SK-N-SH (cell line): ENCODE data around the gene KIT. TPM values are rescaled to one million over a fixed set of nuclear protein-coding genes. Genes with fewer than 3 reads are reported as not detected.

ENCODE experiments used
- CTCF ChIA-PET: fragments of 300-600, 350-600 bp; formaldehyde crosslinking; extraction: SDS; loops from one replicate; lab custom pipeline; 2021; lab: Yijun Ruan, JAX
- POLR2A ChIA-PET: fragments of 350-600 bp; sonication (Branson Sonifier 250); formaldehyde crosslinking; extraction: SDS; loops from one replicate; lab custom pipeline; 2020; ENCODE audit warnings: antibody characterized with exemption, inconsistent platforms; lab: Yijun Ruan, JAX
- DNase-seq: peaks from one replicate; pipeline ENCODE4 v3.0.0; 2012
- H2AFZ ChIP-seq: fragments of 200-600 bp; sonication (generic); 2 replicates; pipeline ENCODE4 v1.8.1; 2016; ENCODE audit warnings: antibody characterized with exemption, mild to moderate bottlenecking, low read depth
- H3F3A ChIP-seq: fragments of 200-600 bp; sonication (generic); replicated peaks from 2 replicates; pipeline ENCODE3; 2016; ENCODE audit warnings: antibody characterized with exemption, mild to moderate bottlenecking; ENCODE audit not compliant: insufficient read depth
- H3K27ac ChIP-seq, 2 experiments: fragments of 200-500 bp in 1 of 2; fragments of 200-600 bp in 1 of 2; sonication (Bioruptor generic) in 1 of 2; sonication (generic), shearing (Covaris generic) in 1 of 2; 2 replicates each; pipeline versions ENCODE4 v1.5.1 to v1.6.1; 2014 to 2016; ENCODE audit warnings: low read depth in 2 of 2, inconsistent platforms in 1 of 2, low read length in 1 of 2, mild to moderate bottlenecking in 1 of 2, mixed read lengths in 1 of 2
- H3K27me3 ChIP-seq: fragments of 200-600 bp; sonication (generic), shearing (Covaris generic); 2 replicates; pipeline ENCODE4 v1.6.1; 2016; ENCODE audit warnings: mixed run types; ENCODE audit not compliant: insufficient read depth
- H3K36me3 ChIP-seq, 2 experiments: fragments of 200-500 bp in 1 of 2; fragments of 200-600 bp in 1 of 2; sonication (Bioruptor generic) in 1 of 2; sonication (generic) in 1 of 2; replicated peaks in 1 of 2; 2 replicates each; pipeline versions ENCODE3 to v1.5.1; 2014 to 2016; ENCODE audit warnings: low read length in 1 of 2, mild to moderate bottlenecking in 1 of 2; ENCODE audit not compliant: insufficient read depth in 2 of 2, control insufficient read depth in 1 of 2
- H3K4me1 ChIP-seq, 2 experiments: fragments of 200-500 bp in 1 of 2; fragments of 200-600 bp in 1 of 2; sonication (Bioruptor generic) in 1 of 2; sonication (generic), shearing (Covaris generic) in 1 of 2; 2 replicates each; pipeline versions ENCODE4 v1.5.1 to v1.6.1; 2014 to 2016; ENCODE audit warnings: low read depth in 1 of 2, low read length in 1 of 2, mixed run types in 1 of 2; ENCODE audit not compliant: insufficient read depth in 2 of 2, control insufficient read depth in 1 of 2
- H3K4me2 ChIP-seq: fragments of 200-600 bp; sonication (generic), shearing (Covaris generic); 2 replicates; pipeline ENCODE4 v1.6.1; 2017; ENCODE audit warnings: mixed run types
- H3K4me3 ChIP-seq, 2 experiments: fragments of 200-500 bp in 1 of 2; fragments of 200-600 bp in 1 of 2; sonication (Bioruptor generic) in 1 of 2; sonication (generic), shearing (Covaris generic) in 1 of 2; 2 replicates each; pipeline versions ENCODE4 v1.5.1 to v1.8.1; 2014 to 2016; ENCODE audit warnings: low read depth in 2 of 2, inconsistent platforms in 1 of 2, low read length in 1 of 2, mild to moderate bottlenecking in 1 of 2, mixed read lengths in 1 of 2, moderate library complexity in 1 of 2
- H3K79me2 ChIP-seq: fragments of 200-600 bp; sonication (generic); 2 replicates; pipeline ENCODE4 v1.8.1; 2017; ENCODE audit warnings: mild to moderate bottlenecking; ENCODE audit not compliant: insufficient read depth
- H3K9ac ChIP-seq: fragments of 200-600 bp; sonication (generic); 2 replicates; pipeline ENCODE4 v1.6.1; 2017; ENCODE audit warnings: mixed run types
- H3K9me2 ChIP-seq: fragments of 200-600 bp; sonication (generic); 2 replicates; pipeline ENCODE4 v1.6.1; 2017; ENCODE audit warnings: mixed run types
- H3K9me3 ChIP-seq: fragments of 200-600 bp; sonication (generic); 2 replicates; pipeline ENCODE4 v1.6.1; 2017; ENCODE audit warnings: mixed run types, mild to moderate bottlenecking, moderate library complexity
- H4K20me1 ChIP-seq: fragments of 200-600 bp; sonication (generic); 2 replicates; pipeline ENCODE4 v1.6.1; 2017; ENCODE audit warnings: mild to moderate bottlenecking, mixed run types; ENCODE audit not compliant: insufficient read depth
- CHD2 ChIP-seq: fragments of 150-350 bp; IDR thresholded peaks from 2 replicates; pipeline ENCODE4 v1.6.1; 2018; ENCODE audit warnings: low read length; ENCODE audit not compliant: partially characterized antibody
- CTCF ChIP-seq: fragments of 200-600 bp; sonication (generic); IDR thresholded peaks from 2 replicates; pipeline ENCODE4 v1.6.1; 2017; ENCODE audit warnings: antibody characterized with exemption, mild to moderate bottlenecking, moderate library complexity
- ELF1 ChIP-seq: IDR thresholded peaks from 2 replicates; pipeline ENCODE4 v1.4.0; 2012
- EZH2phosphoT487 ChIP-seq: fragments of 200-600 bp; sonication (generic); IDR thresholded peaks from 2 replicates; pipeline ENCODE4 v1.6.1; 2017; ENCODE audit warnings: low read depth, mixed run types, mild to moderate bottlenecking, antibody characterized with exemption, moderate library complexity, borderline replicate concordance
- FOSL2 ChIP-seq: IDR thresholded peaks from 2 replicates; pipeline ENCODE4 v1.4.0; 2012; ENCODE audit warnings: low read depth, mild to moderate bottlenecking, moderate library complexity, borderline replicate concordance
- FOXJ3 ChIP-seq: sonication (generic); formaldehyde crosslinking; IDR thresholded peaks from 2 replicates; pipeline ENCODE4 v1.5.1; 2020; ENCODE audit warnings: mild to moderate bottlenecking, missing genetic modification reagents
- JUND ChIP-seq: IDR thresholded peaks from 2 replicates; pipeline ENCODE4 v1.4.0; 2012
- MEF2A ChIP-seq: IDR thresholded peaks from 2 replicates; pipeline ENCODE4 v1.4.0; 2012; ENCODE audit warnings: low read depth, borderline replicate concordance
- MXI1 ChIP-seq: IDR thresholded peaks from 2 replicates; pipeline ENCODE4 v1.6.1; 2012; ENCODE audit warnings: mild to moderate bottlenecking, low read depth, low read length, improper control_type of control experiment
- NFIC ChIP-seq: IDR thresholded peaks from 2 replicates; pipeline ENCODE4 v1.4.0; 2012; ENCODE audit warnings: borderline replicate concordance
- RAD21 ChIP-seq: IDR thresholded peaks from 2 replicates; pipeline ENCODE4 v1.6.1; 2012; ENCODE audit warnings: mild to moderate bottlenecking, low read length
- REST ChIP-seq: IDR thresholded peaks from 2 replicates; pipeline ENCODE4 v1.6.1; 2012; ENCODE audit warnings: mild to moderate bottlenecking, low read depth, low read length, moderate library complexity
- RFX5 ChIP-seq: IDR thresholded peaks from 2 replicates; pipeline ENCODE4 v1.6.1; 2012; ENCODE audit warnings: mild to moderate bottlenecking, improper control_type of control experiment, low read length
- SIN3A ChIP-seq: IDR thresholded peaks from 2 replicates; pipeline ENCODE4 v1.6.1; 2012; ENCODE audit warnings: low read depth, mild to moderate bottlenecking, low read length, moderate library complexity, borderline replicate concordance
- SMC3 ChIP-seq: IDR thresholded peaks from 2 replicates; pipeline ENCODE4 v1.6.1; 2012; ENCODE audit warnings: low read depth, low read length, improper control_type of control experiment
- TCF12 ChIP-seq: IDR thresholded peaks from 2 replicates; pipeline ENCODE4 v1.4.0; 2012
- TEAD4 ChIP-seq: IDR thresholded peaks from 2 replicates; pipeline ENCODE4 v1.4.0; 2012; ENCODE audit warnings: mild to moderate bottlenecking, borderline replicate concordance; ENCODE audit not compliant: insufficient read depth
- YY1 ChIP-seq: IDR thresholded peaks from 2 replicates; pipeline ENCODE4 v1.4.0; 2012; ENCODE audit warnings: low read depth, mild to moderate bottlenecking
- WGBS: methylation state at CpG from one replicate; pipeline ENCODE4 v1.1.6; 2017; ENCODE audit warnings: low lambda C conversion rate; 5-methylcytosine and 5-hydroxymethylcytosine counted together
- polyA plus RNA-seq, 3 experiments: library from polyadenylated mRNA; depleted of rRNA; stranded (reverse); fragments of >200 nt; gene quantifications; 2 replicates each; pipeline ENCODE4 v1.2.3, GENCODE V29; 2012

The KIT gene
- polyA plus RNA-seq, 1 of the 3 experiments (the other 2 are of a cell fraction) = 0.79 TPM

- no peak for TF ChIP-seq EZH2phosphoT487
- TF ChIP-seq TCF12 = no peak
- TF ChIP-seq RAD21 = no peak
Measured at GRCh38 chr4:54744487-54744886, 86.7 kb downstream of the KIT start (continued).

GRCh38 chr4:54745031-54745770 is 87.4 kb downstream of the KIT start:
- Histone ChIP-seq H3F3A (no peaks in the 10 kb centered on the region), H3K4me2 (no peak overlapping the region), H3K79me2 (no peaks in the 10 kb centered on the region), H3K9me2 (no peaks in the 10 kb centered on the region), H3K4me1 (no peaks in the 10 kb centered on the region), H4K20me1 (no peaks in the 10 kb centered on the region), H2AFZ (no peak overlapping the region), H3K4me3 (no peak overlapping the region), H3K36me3 (no peaks in the 10 kb centered on the region), H3K27me3 (no peaks in the 10 kb centered on the region), H3K9me3 (no peaks in the 10 kb centered on the region), H3K9ac (no peak overlapping the region), H3K27ac (no peak overlapping the region)
- no peak for DNase-seq
- TF ChIP-seq EZH2phosphoT487 (no peak), NFIC (no peak), ELF1 (no peak), JUND (no peak), MXI1 (no peak), CTCF (no peak)
- POLR2A ChIA-PET = no interaction called here
- CTCF ChIA-PET = no interaction called here
- WGBS = 55% methylated on average over 2 of the region's 2 CpGs

GRCh38 chr4:54746218-54746617 is 88.5 kb downstream of the KIT start:
- ChIA-PET CTCF (no interaction called here), POLR2A (no interaction called here)
- Histone ChIP-seq H3K9me2 (no peaks in the 10 kb centered on the region), H3K4me1 (no peaks in the 10 kb centered on the region), H3K9ac (no peak overlapping the region), H3K27me3 (no peaks in the 10 kb centered on the region), H3K4me3 (no peak overlapping the region), H3K79me2 (no peaks in the 10 kb centered on the region), H3K27ac (no peak overlapping the region), H3F3A (no peaks in the 10 kb centered on the region), H2AFZ (no peak overlapping the region), H3K9me3 (no peaks in the 10 kb centered on the region), H4K20me1 (no peaks in the 10 kb centered on the region), H3K36me3 (no peaks in the 10 kb centered on the region), H3K4me2 (no peak overlapping the region)
- 33% methylated on average over 2 of the region's 2 CpGs for WGBS
- TF ChIP-seq MEF2A = no peak
- TF ChIP-seq NFIC = no peak
- no peak for TF ChIP-seq REST
- TF ChIP-seq CHD2 = no peak
- TF ChIP-seq YY1 = no peak
- no peak for TF ChIP-seq SIN3A
- no peak for TF ChIP-seq TEAD4
- no peak for TF ChIP-seq RFX5
- TF ChIP-seq TCF12 = no peak
- TF ChIP-seq FOXJ3 (CRISPR knock-in tag) = no peak
- no peak for TF ChIP-seq FOSL2
- no peak for TF ChIP-seq SMC3
- TF ChIP-seq ELF1 = no peak
- TF ChIP-seq CTCF = no peak
- no peak for DNase-seq
